HG02884 (cell line): ENCODE results near the gene ETFA.
"Not testable (repeated sequence)": the region's sequence is repeated elsewhere in the genome, so short reads cannot be mapped to it uniquely, and the experiment has no call there.

ENCODE experiments used
- ATAC-seq: cut with Tn5 transposase; IDR thresholded peaks from one replicate; pipeline ENCODE4 v1.9.1; 2021; ENCODE audit warnings: mild to moderate bottlenecking, moderate library complexity; ENCODE audit not compliant: unreplicated experiment

Gene ETFA

GRCh38 chr15:76285241-76285825 lies 25.9 kb downstream of the ETFA start:
- no peak for ATAC-seq

DNA sequence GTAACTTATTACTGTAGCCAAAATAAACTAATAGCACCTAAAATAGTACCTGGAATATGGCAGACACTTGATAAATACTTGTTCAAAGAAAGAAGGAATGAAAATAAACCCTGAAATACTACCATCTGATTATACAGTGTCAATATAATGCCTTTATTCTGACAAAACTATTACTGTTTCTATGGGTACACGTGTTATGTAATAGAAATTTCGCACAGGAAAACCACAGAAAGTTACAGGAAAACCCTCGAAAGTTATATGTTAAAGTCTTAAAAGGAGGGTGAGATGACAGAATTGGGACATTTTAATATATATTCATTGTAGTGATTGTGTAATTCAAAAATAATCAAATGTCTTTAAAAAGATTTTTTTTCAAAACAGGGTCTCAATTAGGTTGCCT lies 28.8 kb downstream of the ETFA start:
- ATAC-seq: no peak

DNA sequence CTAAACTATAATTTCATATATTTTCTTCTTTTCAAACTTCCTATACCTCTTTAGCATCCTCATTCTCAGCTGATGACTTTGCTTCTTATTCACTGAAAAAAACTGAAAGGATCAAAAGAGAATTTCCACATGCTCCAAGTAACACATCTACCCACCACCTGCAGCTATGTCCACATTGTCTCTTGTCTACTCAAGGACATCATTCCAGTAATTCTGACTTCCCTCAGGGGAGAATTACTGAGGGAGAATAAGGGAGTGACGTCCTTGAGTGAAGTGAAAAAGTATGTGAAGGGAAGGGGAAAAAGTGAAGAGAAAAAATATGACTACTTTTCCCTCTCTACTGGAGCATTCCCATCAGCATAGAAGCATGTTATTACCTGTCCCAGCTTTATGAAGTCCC lies 32.6 kb downstream of the ETFA start:
- ATAC-seq: no peak

DNA sequence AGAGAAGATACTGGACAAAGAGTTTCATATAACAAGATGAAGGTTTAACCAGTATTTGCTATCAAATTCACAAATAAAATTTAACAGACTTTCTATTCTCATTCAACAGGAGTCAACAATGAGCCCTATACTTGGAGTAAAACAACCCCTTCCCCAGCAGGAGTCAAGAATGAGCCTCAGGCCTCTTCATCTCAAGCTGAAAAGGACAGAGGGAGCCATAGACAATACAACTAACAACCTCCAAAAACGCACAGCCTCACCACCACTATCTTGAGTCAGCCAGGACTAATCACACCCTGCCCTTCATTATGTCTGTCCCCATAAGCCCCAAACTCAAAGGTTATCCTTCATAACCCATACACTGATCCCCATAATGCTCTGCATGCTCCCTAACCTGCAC lies 36.4 kb downstream of the ETFA start:
- no peak for ATAC-seq

GRCh38 chr15:76274226-76274625 lies 37.0 kb downstream of the ETFA start:
- no peak for ATAC-seq

DNA sequence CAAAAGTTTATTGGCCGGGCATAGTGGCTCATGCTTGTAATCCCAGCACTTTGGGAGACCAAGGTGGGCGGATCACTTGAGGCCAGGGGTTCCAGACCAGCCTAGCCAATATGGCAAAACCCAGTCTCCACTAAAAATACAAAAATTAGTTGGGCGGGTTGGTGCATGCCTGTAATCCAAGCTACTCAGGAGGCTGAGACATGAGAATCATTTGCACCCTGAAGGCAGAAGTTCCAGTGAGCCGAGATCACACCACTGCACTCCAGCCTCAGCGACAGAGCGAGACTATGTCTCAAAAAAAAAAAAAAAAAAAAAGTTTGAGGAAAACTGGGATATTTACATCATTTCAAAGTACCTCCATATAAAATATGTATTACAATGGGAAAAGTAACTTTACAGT lies 40.4 kb downstream of the ETFA start:
- ATAC-seq: no peak

GRCh38 chr15:76267077-76267476 lies 44.2 kb downstream of the ETFA start:
- ATAC-seq: no peak

- not testable (repeated sequence) for ATAC-seq
These were observed 45.5 kb downstream of the ETFA start for GRCh38 chr15:76265769-76266168.

- ATAC-seq: no peak
These were observed 50.9 kb downstream of the ETFA start for GRCh38 chr15:76260246-76260938.

- no peak for ATAC-seq
These were observed 51.9 kb downstream of the ETFA start for GRCh38 chr15:76259392-76259791.

DNA sequence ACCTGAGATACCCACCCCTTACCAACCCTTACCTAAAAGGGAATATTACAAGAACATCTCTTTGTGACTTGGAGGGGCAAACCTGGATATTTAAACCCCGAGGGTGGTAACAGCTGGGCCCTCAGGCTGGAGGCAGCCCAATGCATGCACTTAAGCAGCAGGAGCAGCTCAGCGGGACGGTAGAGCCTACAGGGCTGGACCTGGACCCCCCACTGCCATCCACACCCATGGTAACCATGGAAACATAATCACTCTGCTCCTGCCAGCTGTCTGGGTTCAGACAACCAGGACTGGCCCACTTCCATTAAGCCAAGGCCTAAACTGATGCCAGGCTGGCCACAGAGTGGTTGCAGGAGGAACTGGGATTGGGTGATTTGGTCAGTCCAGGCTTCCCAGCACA lies 52.8 kb downstream of the ETFA start:
- no peak for ATAC-seq

DNA sequence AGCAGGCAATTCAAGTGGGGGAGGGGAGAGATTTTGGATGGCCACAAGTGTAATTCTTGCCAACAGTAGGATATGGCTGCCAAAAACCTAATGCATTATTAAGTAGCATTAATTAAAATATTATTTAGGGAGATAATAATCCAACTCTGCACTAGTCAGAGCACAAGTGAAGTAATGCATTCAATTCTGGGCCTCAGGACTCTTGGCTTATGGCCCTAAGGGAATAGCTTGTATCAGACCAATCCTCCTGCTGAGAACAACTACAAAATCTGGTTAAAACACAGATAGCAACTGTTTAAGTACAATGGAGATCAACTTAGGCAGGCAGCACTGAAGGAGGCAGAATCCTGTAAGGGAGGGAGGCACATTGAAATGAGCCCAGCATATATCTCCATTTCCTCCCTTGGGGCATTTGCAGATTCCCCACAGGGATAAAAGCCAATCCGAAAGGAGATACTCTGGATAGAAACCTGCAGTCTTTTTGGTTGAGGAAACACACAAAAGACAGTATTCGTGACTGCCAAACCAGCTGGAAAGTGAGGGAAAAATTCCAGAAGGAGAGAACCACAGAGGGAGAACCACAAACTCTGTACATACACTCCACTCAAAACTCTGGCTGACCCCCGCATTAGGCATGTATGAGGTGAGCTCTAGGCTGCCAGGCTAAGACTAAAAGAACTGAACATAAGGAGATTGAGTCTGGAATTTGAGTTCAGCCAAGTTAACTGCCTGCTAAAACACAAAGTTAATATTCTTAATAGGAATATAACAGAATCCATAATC lies 57.4 kb downstream of the ETFA start:
- no peak for ATAC-seq

GRCh38 chr15:76252249-76252648 lies 59.0 kb downstream of the ETFA start:
- ATAC-seq: no peak

DNA sequence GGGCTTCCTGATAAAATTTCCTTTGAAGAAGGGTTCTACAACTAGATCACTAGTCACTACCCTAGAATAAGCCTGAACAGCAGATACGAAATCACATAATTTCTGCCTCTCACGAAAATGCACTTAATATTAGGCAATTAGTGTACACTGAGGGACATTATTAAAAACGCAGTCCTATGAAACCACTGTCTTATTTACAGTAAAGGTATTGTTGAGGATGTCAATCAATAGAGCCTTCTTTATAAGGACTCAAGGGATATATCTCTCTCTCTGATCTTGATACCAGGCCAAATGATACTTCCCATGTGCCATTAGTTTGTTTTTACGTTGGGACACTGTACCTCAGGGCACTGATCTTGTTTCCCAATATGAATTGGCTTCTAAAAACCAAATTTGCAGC lies 59.6 kb downstream of the ETFA start:
- ATAC-seq: no peak

- ATAC-seq: no peak
These were observed 66.1 kb downstream of the ETFA start for GRCh38 chr15:76245072-76245610.

GRCh38 chr15:76239786-76240185 lies 71.5 kb downstream of the ETFA start:
- ATAC-seq: no peak

DNA sequence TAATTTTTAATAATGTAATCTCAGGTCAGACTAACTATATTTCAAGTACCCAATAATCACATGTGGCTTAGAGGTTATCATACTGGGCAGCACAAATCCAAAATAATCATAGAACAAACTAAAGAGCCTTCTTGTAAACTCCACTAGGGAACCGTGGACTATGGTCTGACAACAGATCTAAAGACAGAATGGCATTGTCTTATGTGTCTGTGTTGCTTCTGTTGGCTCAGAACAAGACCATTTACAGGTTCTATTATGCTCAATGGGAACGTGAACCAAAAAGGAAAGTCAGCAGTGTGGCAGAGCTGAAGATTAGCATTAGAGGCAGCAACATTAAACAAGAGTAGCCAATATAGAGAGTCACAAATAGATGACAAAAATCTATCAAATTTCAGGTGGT lies 74.9 kb downstream of the ETFA start:
- no peak for ATAC-seq

GRCh38 chr15:76235186-76235826 lies 76.0 kb downstream of the ETFA start:
- ATAC-seq: no peak

DNA sequence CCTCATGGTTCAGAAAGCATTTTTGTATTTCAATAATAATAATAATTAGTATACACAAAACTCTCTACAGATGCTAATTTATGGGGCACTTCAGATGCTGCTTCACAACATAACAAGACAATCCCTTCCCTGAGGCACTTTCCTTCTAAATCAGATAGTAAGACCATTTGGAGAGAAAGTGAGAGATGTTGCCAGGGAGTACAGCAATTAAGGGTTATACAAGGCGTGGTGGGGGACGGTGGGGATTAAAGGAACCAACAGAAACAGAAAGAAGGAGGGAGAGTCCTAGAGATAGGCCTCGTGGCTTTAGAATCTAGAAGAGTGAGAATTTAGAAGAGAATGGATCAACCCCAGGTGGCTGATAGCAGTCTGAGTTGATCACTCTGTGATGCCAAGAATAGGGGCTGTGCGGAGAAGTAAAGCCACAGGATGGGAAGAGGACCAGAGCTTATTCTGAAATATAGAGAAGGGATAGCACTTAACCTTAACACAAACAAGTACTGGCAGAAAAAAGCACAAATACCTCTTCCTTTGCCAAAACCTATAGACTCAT lies 76.9 kb downstream of the ETFA start:
- ATAC-seq: no peak

- ATAC-seq: no peak
These were observed 77.3 kb downstream of the ETFA start for GRCh38 chr15:76233921-76234320.

- ATAC-seq: no peak
These were observed 82.0 kb downstream of the ETFA start for GRCh38 chr15:76229266-76229665.
